ENCODE data around the gene HOXA3. TPM values are rescaled to one million over a fixed set of nuclear protein-coding genes. Genes with fewer than 3 reads are reported as not detected.

The HOXA3 gene
- total RNA-seq, 1 donor from 2014 or later = not detected

GRCh38 chr7:27064661-27065060 lies 87.7 kb downstream of the HOXA3 start:
- no peak for DNase-seq
- Mint-ChIP-seq H3K9me3 (no peaks in the 10 kb centered on the region), H3K27me3 (no peaks in the 10 kb centered on the region), H3K27ac (no peak overlapping the region), H3K4me1 (no peaks in the 10 kb centered on the region), H3K4me3 (no peak overlapping the region), H3K36me3 (ENCODE audit: low read depth) (no peaks in the 10 kb centered on the region)
- intact Hi-C loops (cut with micrococcal nuclease) = no loop called here

GRCh38 chr7:27064159-27064558 lies 88.2 kb downstream of the HOXA3 start:
- Mint-ChIP-seq H3K27ac (no peak overlapping the region), H3K4me1 (no peaks in the 10 kb centered on the region), H3K27me3 (peaks cover 4% of the 10 kb centered on the region), H3K36me3 (ENCODE audit: low read depth) (no peaks in the 10 kb centered on the region), H3K9me3 (no peaks in the 10 kb centered on the region), H3K4me3 (no peak overlapping the region)
- intact Hi-C loops (cut with micrococcal nuclease) = no loop called here
- no peak for DNase-seq

- H3K36me3 Mint-ChIP-seq (ENCODE audit: low read depth) = no peaks in the 10 kb centered on the region
- intact Hi-C loops (cut with micrococcal nuclease) = no loop called here
- no peaks in the 10 kb centered on the region for H3K9me3 Mint-ChIP-seq
- H3K27ac Mint-ChIP-seq = no peak overlapping the region
- no peak overlapping the region for H3K4me3 Mint-ChIP-seq
- no peaks in the 10 kb centered on the region for H3K4me1 Mint-ChIP-seq
- peaks cover 7% of the 10 kb centered on the region for H3K27me3 Mint-ChIP-seq
- DNase-seq = no peak
Observed at GRCh38 chr7:27062946-27063345, 89.4 kb downstream of the HOXA3 start.

Other genes with a start within 250 kb of the HOXA3 start
- 0.09 and 0.16 TPM in 2 replicates for gene HOXA1, start 56.6 kb downstream of the HOXA3 start, total RNA-seq
- not detected in 2 replicates for gene HOXA2, start 49.9 kb downstream of the HOXA3 start, total RNA-seq
- not detected in 2 replicates for gene HOXA4, start 21.8 kb downstream of the HOXA3 start, total RNA-seq
- gene HOXA5, start 8.9 kb downstream of the HOXA3 start, total RNA-seq = not detected in 2 replicates
- not detected in 2 replicates for gene HOXA6, start 4.8 kb downstream of the HOXA3 start, total RNA-seq
- not detected in 2 replicates for gene HOXA7, start 4.1 kb upstream of the HOXA3 start, total RNA-seq
- not detected in 2 replicates for gene HOXA9, start 13.0 kb upstream of the HOXA3 start, total RNA-seq
- not detected in 2 replicates for gene HOXA10, start 21.7 kb upstream of the HOXA3 start, total RNA-seq
- gene HOXA11, start 32.6 kb upstream of the HOXA3 start, total RNA-seq = not detected in 2 replicates
- gene HOXA13, start 47.5 kb upstream of the HOXA3 start, total RNA-seq = not detected in 2 replicates
- not detected in 2 replicates for gene EVX1, start 90.2 kb upstream of the HOXA3 start, total RNA-seq

All from activated CD4-positive, alpha-beta T cell treated with anti-CD3 and anti-CD28 coated beads, Interleukin-2, amount 10 ng/mL, durations not matched to agents 24 days and 14 days (primary cell).